Thyroid gland (tissue), 4 donors: Measurements from ENCODE around the gene TTC21A.

Source experiments
- CTCF ChIP-seq, 6 experiments: fragments of 200-600 bp in 3 of 6; fragments of 450-650 bp in 3 of 6; sonication (generic) in 3 of 6; IDR thresholded peaks; one replicate each; pipeline ENCODE4 v1.5.1; 2016 to 2019; ENCODE audit warnings: antibody characterized with exemption in 6 of 6, mild to moderate bottlenecking in 2 of 6, inconsistent platforms in 1 of 6, moderate library complexity in 1 of 6
- POLR2A ChIP-seq, 2 donors: fragments of 450-650 bp; IDR thresholded peaks; one replicate each; pipeline ENCODE4 v1.6.1; 2017; ENCODE audit warnings: antibody characterized with exemption in 2 of 2, mild to moderate bottlenecking in 2 of 2, moderate library complexity in 1 of 2

- no peak for TF ChIP-seq CTCF (IDR thresholded peaks at IDR 0.05)
- TF ChIP-seq POLR2A (IDR thresholded peaks at IDR 0.05), result no peak
These were observed 46.4 kb downstream of the TTC21A start for GRCh38 chr3:39153977-39154279.
